SK-N-SH treated with all-trans-retinoic acid at 6 μM for 48 hours (cell line): Measurements from ENCODE around the gene ZSWIM6.
A peak's percentile ranks its signal among the peaks of the same experiment; 100 is the strongest.

Experiments used
- ATAC-seq: fragments of 200-7000 bp; cut with Tn5 transposase; 3 replicates; pipeline ENCODE4 v1.9.1; 2020; ENCODE audit warnings: mild to moderate bottlenecking, moderate library complexity
- ARNTL ChIP-seq: fragments of 450-650 bp; formaldehyde crosslinking; IDR thresholded peaks from 2 replicates; pipeline ENCODE4 v1.5.0; 2020; ENCODE audit warnings: low read depth, mild to moderate bottlenecking, moderate library complexity, borderline replicate concordance
- BACH2 ChIP-seq: fragments of 250-450 bp; sonication (Bioruptor Pico); IDR thresholded peaks from 2 replicates; pipeline ENCODE4 v1.9.0; 2021; ENCODE audit warnings: mild to moderate bottlenecking, borderline replicate concordance
- ESRRG ChIP-seq: fragments of 250-450 bp; sonication (Bioruptor Pico); IDR thresholded peaks from 2 replicates; pipeline ENCODE4 v1.6.1; 2021; ENCODE audit warnings: mild to moderate bottlenecking
- GLIS3 ChIP-seq: fragments of 250-450 bp; sonication (Bioruptor Pico); IDR thresholded peaks from 2 replicates; pipeline ENCODE4 v1.5.0; 2020; ENCODE audit warnings: mild to moderate bottlenecking, moderate library complexity
- PPARA ChIP-seq: fragments of 250-450 bp; sonication (Bioruptor Pico); IDR thresholded peaks from 2 replicates; pipeline ENCODE4 v1.5.0; 2020; ENCODE audit warnings: mild to moderate bottlenecking, borderline replicate concordance
- RARB ChIP-seq: fragments of 250-450 bp; sonication (Bioruptor Pico); IDR thresholded peaks from 2 replicates; pipeline ENCODE4 v1.8.0; 2021; ENCODE audit warnings: mild to moderate bottlenecking, moderate library complexity
- SNAI2 ChIP-seq: fragments of 250-450 bp; sonication (Bioruptor Pico); IDR thresholded peaks from 2 replicates; pipeline ENCODE4 v1.5.0; 2020; ENCODE audit warnings: mild to moderate bottlenecking, moderate library complexity
- TCF4 ChIP-seq: fragments of 250-450 bp; sonication (Bioruptor Pico); IDR thresholded peaks from 2 replicates; pipeline ENCODE4 v1.8.0; 2021; ENCODE audit warnings: mild to moderate bottlenecking, moderate library complexity, borderline replicate concordance
- TOX ChIP-seq: fragments of 250-450 bp; sonication (Bioruptor Pico); IDR thresholded peaks from 2 replicates; pipeline ENCODE4 v1.8.0; 2021; ENCODE audit warnings: mild to moderate bottlenecking, moderate library complexity, borderline replicate concordance
- ZC3H10 ChIP-seq: fragments of 250-450 bp; sonication (Bioruptor Pico); IDR thresholded peaks from 2 replicates; pipeline ENCODE4 v1.5.1; 2021; ENCODE audit warnings: mild to moderate bottlenecking, moderate library complexity
- ZFP3 ChIP-seq: fragments of 250-450 bp; sonication (Bioruptor Pico); IDR thresholded peaks from 2 replicates; pipeline ENCODE4 v1.5.0; 2020; ENCODE audit warnings: mild to moderate bottlenecking, moderate library complexity
- ZFP30 ChIP-seq: fragments of 450-650 bp; formaldehyde crosslinking; IDR thresholded peaks from 2 replicates; pipeline ENCODE4 v1.5.0; 2022; ENCODE audit warnings: mild to moderate bottlenecking, moderate library complexity
- ZNF565 ChIP-seq: fragments of 450-650 bp; formaldehyde crosslinking; conservative IDR thresholded peaks from 2 replicates; pipeline ENCODE4 v1.5.0; 2020; ENCODE audit warnings: low read depth, mild to moderate bottlenecking, moderate library complexity
- ZNF70 ChIP-seq: fragments of 450-650 bp; formaldehyde crosslinking; IDR thresholded peaks from 2 replicates; pipeline ENCODE4 v1.5.0; 2020; ENCODE audit warnings: mild to moderate bottlenecking, moderate library complexity
- TF ChIP-seq, protein P1 (sequence below): fragments of 250-450 bp; sonication (Bioruptor Pico); IDR thresholded peaks from 2 replicates; pipeline ENCODE4 v1.5.1; 2020; ENCODE audit warnings: low read depth, mild to moderate bottlenecking, moderate library complexity
- TF ChIP-seq, protein P2 (sequence below): fragments of 250-450 bp; sonication (Bioruptor Pico); IDR thresholded peaks from 2 replicates; pipeline ENCODE4 v1.5.1; 2021; ENCODE audit warnings: mild to moderate bottlenecking, moderate library complexity
- TF ChIP-seq, protein P3 (sequence below): fragments of 250-450 bp; sonication (Bioruptor Pico); IDR thresholded peaks from 2 replicates; pipeline ENCODE4 v1.8.0; 2020; ENCODE audit warnings: mild to moderate bottlenecking, moderate library complexity, borderline replicate concordance
- TF ChIP-seq, protein P4 (sequence below): fragments of 250-450 bp; sonication (Bioruptor Pico); IDR thresholded peaks from 2 replicates; pipeline ENCODE4 v1.5.0; 2020; ENCODE audit warnings: mild to moderate bottlenecking, moderate library complexity

The ZSWIM6 gene

DNA sequence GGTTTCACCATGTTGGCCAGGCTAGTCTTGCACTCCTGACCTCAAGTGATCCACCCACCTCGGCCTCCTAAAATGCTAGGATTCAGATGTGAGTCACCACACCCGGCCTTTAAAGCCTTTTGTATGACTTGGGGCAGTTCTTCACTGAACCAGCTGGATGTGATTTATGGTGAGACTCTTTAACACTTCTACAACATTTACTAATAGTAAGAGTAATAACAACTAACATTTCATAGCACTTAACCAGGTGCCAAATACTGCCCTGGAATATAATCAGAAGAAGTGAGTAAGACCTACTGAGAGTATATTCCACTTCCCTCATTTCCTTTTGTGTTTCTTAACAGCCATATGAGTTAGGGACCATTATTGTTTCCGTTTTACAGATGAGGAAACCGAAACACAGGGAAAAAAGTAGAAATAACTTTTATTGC lies 10.0 kb downstream of the ZSWIM6 start:
- no peak for TF ChIP-seq RARB (CRISPR knock-in tag)
- TF ChIP-seq ZFP3: no peak
- no peak for TF ChIP-seq TCF4
- no peak for TF ChIP-seq ZNF565 (CRISPR knock-in tag)
- TF ChIP-seq BACH2: no peak
- TF ChIP-seq ZC3H10 (CRISPR knock-in tag): no peak
- no peak for TF ChIP-seq ZNF70 (CRISPR knock-in tag)
- TF ChIP-seq ZFP30 (CRISPR knock-in tag): no peak
- TF ChIP-seq SNAI2 (CRISPR knock-in tag): no peak
- TF ChIP-seq ESRRG (CRISPR knock-in tag): no peak
- TF ChIP-seq, protein P1, sequence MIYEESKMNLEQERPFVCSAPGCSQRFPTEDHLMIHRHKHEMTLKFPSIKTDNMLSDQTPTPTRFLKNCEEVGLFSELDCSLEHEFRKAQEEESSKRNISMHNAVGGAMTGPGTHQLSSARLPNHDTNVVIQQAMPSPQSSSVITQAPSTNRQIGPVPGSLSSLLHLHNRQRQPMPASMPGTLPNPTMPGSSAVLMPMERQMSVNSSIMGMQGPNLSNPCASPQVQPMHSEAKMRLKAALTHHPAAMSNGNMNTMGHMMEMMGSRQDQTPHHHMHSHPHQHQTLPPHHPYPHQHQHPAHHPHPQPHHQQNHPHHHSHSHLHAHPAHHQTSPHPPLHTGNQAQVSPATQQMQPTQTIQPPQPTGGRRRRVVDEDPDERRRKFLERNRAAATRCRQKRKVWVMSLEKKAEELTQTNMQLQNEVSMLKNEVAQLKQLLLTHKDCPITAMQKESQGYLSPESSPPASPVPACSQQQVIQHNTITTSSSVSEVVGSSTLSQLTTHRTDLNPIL: no peak
- TF ChIP-seq, protein P2, sequence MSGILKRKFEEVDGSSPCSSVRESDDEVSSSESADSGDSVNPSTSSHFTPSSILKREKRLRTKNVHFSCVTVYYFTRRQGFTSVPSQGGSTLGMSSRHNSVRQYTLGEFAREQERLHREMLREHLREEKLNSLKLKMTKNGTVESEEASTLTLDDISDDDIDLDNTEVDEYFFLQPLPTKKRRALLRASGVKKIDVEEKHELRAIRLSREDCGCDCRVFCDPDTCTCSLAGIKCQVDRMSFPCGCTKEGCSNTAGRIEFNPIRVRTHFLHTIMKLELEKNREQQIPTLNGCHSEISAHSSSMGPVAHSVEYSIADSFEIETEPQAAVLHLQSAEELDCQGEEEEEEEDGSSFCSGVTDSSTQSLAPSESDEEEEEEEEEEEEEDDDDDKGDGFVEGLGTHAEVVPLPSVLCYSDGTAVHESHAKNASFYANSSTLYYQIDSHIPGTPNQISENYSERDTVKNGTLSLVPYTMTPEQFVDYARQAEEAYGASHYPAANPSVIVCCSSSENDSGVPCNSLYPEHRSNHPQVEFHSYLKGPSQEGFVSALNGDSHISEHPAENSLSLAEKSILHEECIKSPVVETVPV (CRISPR knock-in tag): no peak
- TF ChIP-seq, protein P3, sequence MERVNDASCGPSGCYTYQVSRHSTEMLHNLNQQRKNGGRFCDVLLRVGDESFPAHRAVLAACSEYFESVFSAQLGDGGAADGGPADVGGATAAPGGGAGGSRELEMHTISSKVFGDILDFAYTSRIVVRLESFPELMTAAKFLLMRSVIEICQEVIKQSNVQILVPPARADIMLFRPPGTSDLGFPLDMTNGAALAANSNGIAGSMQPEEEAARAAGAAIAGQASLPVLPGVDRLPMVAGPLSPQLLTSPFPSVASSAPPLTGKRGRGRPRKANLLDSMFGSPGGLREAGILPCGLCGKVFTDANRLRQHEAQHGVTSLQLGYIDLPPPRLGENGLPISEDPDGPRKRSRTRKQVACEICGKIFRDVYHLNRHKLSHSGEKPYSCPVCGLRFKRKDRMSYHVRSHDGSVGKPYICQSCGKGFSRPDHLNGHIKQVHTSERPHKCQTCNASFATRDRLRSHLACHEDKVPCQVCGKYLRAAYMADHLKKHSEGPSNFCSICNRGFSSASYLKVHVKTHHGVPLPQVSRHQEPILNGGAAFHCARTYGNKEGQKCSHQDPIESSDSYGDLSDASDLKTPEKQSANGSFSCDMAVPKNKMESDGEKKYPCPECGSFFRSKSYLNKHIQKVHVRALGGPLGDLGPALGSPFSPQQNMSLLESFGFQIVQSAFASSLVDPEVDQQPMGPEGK: no peak
- peak; percentile 44; the same call in 2 of the 3 replicates for ATAC-seq

DNA sequence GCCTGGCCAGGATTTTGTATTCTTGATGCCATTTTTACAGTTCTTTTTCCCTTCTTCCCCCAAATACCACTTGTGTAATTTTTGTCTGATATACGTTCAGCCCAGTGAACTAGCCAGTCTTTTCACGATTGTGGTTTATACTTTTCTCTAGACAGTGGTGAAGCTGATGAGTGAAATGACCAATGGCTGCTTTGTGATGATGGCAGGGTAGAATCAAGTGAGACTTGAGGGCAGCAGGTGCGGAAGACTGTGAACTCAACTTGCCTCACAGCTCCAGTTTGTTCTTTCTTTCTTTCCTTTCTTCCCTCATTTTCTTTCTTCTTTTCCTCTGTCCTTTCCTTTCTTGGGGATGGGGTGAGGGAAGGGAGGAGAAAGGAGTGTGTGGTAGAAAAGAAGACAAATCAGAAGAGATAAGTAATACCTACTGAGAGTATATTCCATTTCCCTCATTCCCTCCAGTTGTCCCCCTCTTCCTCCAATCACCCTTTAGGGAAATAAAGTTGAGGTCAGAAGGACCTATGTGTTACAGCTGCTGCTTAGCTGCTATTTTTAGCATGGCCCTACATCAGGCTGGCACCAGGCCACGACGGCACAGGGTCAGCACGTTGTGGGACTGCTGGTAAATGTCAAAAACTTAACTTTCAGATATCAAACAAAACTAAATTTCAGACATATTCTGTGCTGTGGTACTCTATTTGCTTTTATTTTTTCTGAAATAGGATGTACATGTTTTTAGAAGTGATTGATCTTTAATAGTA lies 12.3 kb downstream of the ZSWIM6 start:
- TF ChIP-seq GLIS3 (CRISPR knock-in tag) (no peak), PPARA (no peak), ZC3H10 (CRISPR knock-in tag) (no peak), RARB (CRISPR knock-in tag) (no peak), TOX (CRISPR knock-in tag) (no peak), ZFP3 (no peak), ZNF70 (CRISPR knock-in tag) (no peak), ARNTL (CRISPR knock-in tag) (no peak), ESRRG (CRISPR knock-in tag) (no peak), TCF4 (no peak)
- TF ChIP-seq, protein P2 (CRISPR knock-in tag): no peak
- TF ChIP-seq, protein P4, sequence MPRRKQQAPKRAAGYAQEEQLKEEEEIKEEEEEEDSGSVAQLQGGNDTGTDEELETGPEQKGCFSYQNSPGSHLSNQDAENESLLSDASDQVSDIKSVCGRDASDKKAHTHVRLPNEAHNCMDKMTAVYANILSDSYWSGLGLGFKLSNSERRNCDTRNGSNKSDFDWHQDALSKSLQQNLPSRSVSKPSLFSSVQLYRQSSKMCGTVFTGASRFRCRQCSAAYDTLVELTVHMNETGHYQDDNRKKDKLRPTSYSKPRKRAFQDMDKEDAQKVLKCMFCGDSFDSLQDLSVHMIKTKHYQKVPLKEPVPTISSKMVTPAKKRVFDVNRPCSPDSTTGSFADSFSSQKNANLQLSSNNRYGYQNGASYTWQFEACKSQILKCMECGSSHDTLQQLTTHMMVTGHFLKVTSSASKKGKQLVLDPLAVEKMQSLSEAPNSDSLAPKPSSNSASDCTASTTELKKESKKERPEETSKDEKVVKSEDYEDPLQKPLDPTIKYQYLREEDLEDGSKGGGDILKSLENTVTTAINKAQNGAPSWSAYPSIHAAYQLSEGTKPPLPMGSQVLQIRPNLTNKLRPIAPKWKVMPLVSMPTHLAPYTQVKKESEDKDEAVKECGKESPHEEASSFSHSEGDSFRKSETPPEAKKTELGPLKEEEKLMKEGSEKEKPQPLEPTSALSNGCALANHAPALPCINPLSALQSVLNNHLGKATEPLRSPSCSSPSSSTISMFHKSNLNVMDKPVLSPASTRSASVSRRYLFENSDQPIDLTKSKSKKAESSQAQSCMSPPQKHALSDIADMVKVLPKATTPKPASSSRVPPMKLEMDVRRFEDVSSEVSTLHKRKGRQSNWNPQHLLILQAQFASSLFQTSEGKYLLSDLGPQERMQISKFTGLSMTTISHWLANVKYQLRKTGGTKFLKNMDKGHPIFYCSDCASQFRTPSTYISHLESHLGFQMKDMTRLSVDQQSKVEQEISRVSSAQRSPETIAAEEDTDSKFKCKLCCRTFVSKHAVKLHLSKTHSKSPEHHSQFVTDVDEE (CRISPR knock-in tag): no peak
- TF ChIP-seq, all 23 proteins: peak for 0

DNA sequence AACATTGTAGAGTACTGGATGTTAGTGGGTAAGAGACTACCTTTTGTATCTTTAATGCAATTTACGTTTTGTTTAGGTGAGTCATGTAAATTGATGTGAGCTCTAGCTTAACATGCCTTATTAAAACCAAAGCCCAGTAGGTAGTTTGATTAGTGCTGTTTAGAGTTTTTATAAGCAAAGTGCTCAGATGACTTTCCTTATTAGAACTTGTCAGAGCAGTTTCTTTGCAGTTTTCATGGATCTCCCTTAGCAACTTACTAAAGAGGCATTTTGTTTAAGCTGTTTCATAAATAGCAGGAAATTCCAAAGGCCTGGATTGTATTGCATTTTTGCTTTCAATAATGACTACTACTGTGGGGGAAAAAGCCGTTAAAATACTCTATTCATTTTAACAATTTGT lies 14.5 kb downstream of the ZSWIM6 start:
- TF ChIP-seq RARB (CRISPR knock-in tag) (no peak), TCF4 (no peak)
- TF ChIP-seq, protein P2 (CRISPR knock-in tag): no peak
- ATAC-seq: no peak

More for the DNA sequence above, 12.3 kb downstream of the ZSWIM6 start:
- ATAC-seq: no peak
